GM18517 (cell line): ENCODE data around the gene OR10H1.
"Not testable (repeated sequence)": the region's sequence is repeated elsewhere in the genome, so short reads cannot be mapped to it uniquely, and the experiment has no call there.

Experiments used
- ATAC-seq: cut with Tn5 transposase; IDR thresholded peaks from one replicate; pipeline ENCODE4 v1.9.1; 2021; ENCODE audit warnings: mild to moderate bottlenecking, moderate library complexity; ENCODE audit not compliant: unreplicated experiment

OR10H1 gene

GRCh38 chr19:15828611-15829305 is 13.3 kb upstream of the OR10H1 start:
- ATAC-seq: not testable (repeated sequence)

- no peak for ATAC-seq
These were observed 12.7 kb upstream of the OR10H1 start for GRCh38 chr19:15828121-15828610.

- no peak for ATAC-seq
These were observed 10.3 kb upstream of the OR10H1 start for GRCh38 chr19:15825753-15826152.

- ATAC-seq: no peak
These were observed 5.2 kb upstream of the OR10H1 start for GRCh38 chr19:15820646-15821045.

GRCh38 chr19:15813916-15814315 is 1.5 kb downstream of the OR10H1 start:
- ATAC-seq: no peak

- ATAC-seq: no peak
These were observed 3.3 kb downstream of the OR10H1 start for GRCh38 chr19:15812060-15812722.

- no peak for ATAC-seq
These were observed 4.0 kb downstream of the OR10H1 start for GRCh38 chr19:15811476-15811875.

- ATAC-seq: no peak
These were observed 5.1 kb downstream of the OR10H1 start for GRCh38 chr19:15810335-15810734.

- ATAC-seq: not testable (repeated sequence)
These were observed 21.2 kb downstream of the OR10H1 start for GRCh38 chr19:15794279-15794678.

GRCh38 chr19:15790096-15790495 is 25.4 kb downstream of the OR10H1 start:
- no peak for ATAC-seq

GRCh38 chr19:15788594-15789270 is 26.7 kb downstream of the OR10H1 start:
- no peak for ATAC-seq

- no peak for ATAC-seq
These were observed 27.8 kb downstream of the OR10H1 start, which contains the start of gene OR10H5 for GRCh38 chr19:15787611-15788155. Gene OR10H5, plus strand, starts transcription at chr19:15787661. Its CDS starts 6,388 bp downstream, at chr19:15794049.

- ATAC-seq: not testable (repeated sequence)
These were observed 32.6 kb downstream of the OR10H1 start for GRCh38 chr19:15782896-15783295.

GRCh38 chr19:15782211-15782610 is 33.3 kb downstream of the OR10H1 start:
- no peak for ATAC-seq

- ATAC-seq: no peak
These were observed 33.8 kb downstream of the OR10H1 start for GRCh38 chr19:15781661-15782060.

- ATAC-seq: no peak
These were observed 34.6 kb downstream of the OR10H1 start for GRCh38 chr19:15780610-15781418.

GRCh38 chr19:15779756-15780476 is 35.5 kb downstream of the OR10H1 start:
- ATAC-seq: no peak

GRCh38 chr19:15776991-15777970 is 38.2 kb downstream of the OR10H1 start:
- no peak for ATAC-seq

- ATAC-seq: no peak
These were observed 39.2 kb downstream of the OR10H1 start for GRCh38 chr19:15776264-15776663.
